ENCODE results near the gene GPR132.
"Not testable (repeated sequence)": the region's sequence is repeated elsewhere in the genome, so short reads cannot be mapped to it uniquely, and the experiment has no call there.

Gene GPR132, protein sequence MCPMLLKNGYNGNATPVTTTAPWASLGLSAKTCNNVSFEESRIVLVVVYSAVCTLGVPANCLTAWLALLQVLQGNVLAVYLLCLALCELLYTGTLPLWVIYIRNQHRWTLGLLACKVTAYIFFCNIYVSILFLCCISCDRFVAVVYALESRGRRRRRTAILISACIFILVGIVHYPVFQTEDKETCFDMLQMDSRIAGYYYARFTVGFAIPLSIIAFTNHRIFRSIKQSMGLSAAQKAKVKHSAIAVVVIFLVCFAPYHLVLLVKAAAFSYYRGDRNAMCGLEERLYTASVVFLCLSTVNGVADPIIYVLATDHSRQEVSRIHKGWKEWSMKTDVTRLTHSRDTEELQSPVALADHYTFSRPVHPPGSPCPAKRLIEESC

DNA sequence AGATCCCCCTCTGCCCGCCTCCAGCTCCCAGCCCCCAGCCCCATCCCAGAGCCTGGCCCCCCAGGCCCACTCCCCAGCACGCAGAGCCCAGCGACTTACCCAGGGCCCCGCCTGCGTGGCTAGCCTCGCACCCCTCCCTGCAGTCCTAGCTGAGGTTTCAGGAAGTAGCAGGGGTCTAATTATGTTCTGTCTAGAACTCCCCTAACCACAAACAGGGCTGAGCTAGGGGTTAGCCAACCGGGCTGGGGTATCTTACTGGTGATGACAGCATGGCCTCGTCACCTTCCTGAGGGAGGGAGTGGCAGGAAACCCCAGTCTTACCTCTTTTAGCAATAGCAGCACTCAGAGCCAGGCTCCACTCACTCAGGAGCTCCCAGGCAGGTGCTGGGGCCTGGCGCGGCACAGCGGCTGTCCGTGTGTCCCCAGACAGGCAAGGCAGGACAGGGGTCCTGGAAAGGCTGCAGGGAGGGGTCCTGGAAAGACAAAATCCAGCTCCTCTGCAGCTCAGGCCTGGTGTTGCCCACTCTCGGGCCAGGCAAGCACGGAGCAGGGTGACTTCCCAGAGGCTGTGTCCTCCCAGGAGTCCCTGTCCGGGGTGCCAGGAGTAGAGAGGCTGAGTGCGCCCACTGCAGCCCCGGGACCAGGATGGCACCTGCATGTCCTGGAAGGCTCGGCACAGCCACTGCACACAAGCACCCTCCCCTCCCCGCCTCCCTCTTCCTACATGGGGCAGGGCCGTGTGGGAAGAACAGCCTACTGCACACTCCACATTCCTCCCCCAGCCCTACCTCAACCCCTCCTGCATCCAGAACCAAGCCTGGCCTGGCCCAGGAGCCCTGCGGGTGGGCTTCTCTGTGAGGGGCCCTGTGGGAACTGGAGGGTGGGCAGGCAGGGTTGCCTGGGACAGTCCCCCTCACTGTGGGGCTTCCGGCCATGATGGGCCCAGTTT is at the start of gene GPR132:
TSS of gene GPR132 (minus strand) at position 151 of the 949 bp plus-strand sequence. CDS start 10,010 bp downstream, outside the sequence.
- no peaks in the 10 kb centered on the region for H3K27me3 ChIP-seq
- H3K36me3 ChIP-seq, result no peaks in the 10 kb centered on the region
- H4K20me1 ChIP-seq, result peaks cover 0 to 15% (median 0%) of the 10 kb centered on the region in 11 experiments; a peak in 6 of 22 replicates
- peak within 1 kb of the TSS; percentile 57 to 82 (median 71) for H3K4me3 ChIP-seq
- peaks cover 92 to 100% (median 97%) of the 10 kb centered on the region in 10 experiments for H3K4me1 ChIP-seq
- H3K9me3 ChIP-seq (replicated peaks in 1 of 11), result no peaks in the 10 kb centered on the region
- H3K27ac ChIP-seq, result peak within 1 kb of the TSS; percentile 79 to 96 (median 93)
- peak within 1 kb of the TSS; percentile 80 to 93 (median 87) for H3K9ac ChIP-seq
- peak within 1 kb of the TSS; percentile 96 to 100 (median 98) for H3K4me2 ChIP-seq
- peak in 9 of 11 experiments; percentile 16 to 89 (median 63); a peak in 13 of 22 replicates for TF ChIP-seq Cebpa-rat (IDR thresholded peaks at IDR 0.05)

DNA sequence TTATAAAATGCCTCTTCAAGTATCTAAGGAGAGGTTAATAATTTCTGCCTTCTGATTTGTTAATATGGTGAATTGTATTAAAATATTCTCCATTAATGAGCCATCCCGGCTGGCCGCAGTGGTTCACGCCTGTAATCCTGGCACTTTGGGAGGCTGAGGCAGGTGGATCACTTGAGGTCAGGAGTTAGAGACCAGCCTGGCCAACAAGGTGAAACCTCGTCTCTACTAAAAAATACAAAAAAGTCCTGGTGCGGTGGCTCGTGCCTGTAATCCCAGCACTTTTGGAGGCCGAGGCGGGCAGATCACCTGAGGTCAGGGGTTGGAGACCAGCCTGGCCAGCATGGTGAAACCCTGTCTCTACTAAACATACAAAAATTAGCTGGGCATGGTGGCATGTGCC is 44.0 kb upstream of the GPR132 start:
- H3K36me3 ChIP-seq, result peaks cover 0 to 19% (median 0%) of the 10 kb centered on the region in 11 experiments; a peak in 8 of 22 replicates
- H3K4me3 ChIP-seq, H3K4me1 ChIP-seq, H3K4me2 ChIP-seq, H3K27ac ChIP-seq, H3K9ac ChIP-seq, H4K20me1 ChIP-seq, H3K27me3 ChIP-seq: not testable (repeated sequence)
- H3K9me3 ChIP-seq (replicated peaks in 1 of 11), result peaks cover 0 to 22% (median 12%) of the 10 kb centered on the region in 11 experiments; a peak in 17 of 22 replicates

DNA sequence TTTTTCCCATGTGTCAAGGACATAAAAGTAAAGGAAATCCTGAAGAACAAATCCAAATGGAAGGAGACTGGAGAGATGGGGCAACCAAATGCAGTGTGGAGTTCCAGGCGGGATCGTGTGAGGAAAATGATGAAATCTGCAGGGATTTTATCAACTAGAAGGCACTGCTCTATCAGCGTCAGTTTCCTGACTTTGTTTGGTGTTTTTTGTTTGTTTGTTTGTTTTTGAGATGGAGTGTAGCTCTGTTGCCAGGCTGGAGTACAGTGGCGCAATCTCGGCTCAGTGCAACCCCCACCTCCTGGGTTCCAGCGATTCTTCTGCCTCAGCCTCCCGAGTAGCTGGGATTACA is 43.3 kb upstream of the GPR132 start:
- Histone ChIP-seq H3K36me3 (peaks cover 0 to 22% (median 4%) of the 10 kb centered on the region in 11 experiments; a peak in 9 of 22 replicates), H3K9ac (no peak overlapping the region), H3K27me3 (no peaks in the 10 kb centered on the region), H4K20me1 (no peaks in the 10 kb centered on the region), H3K27ac (no peak overlapping the region), H3K4me2 (no peak overlapping the region), H3K9me3 (replicated peaks in 1 of 11) (peaks cover 7 to 24% (median 18%) of the 10 kb centered on the region in 11 experiments), H3K4me1 (peaks cover 3 to 7% (median 5%) of the 10 kb centered on the region in 10 experiments; a peak in 9 of 20 replicates), H3K4me3 (no peak overlapping the region)
- TF ChIP-seq Cebpa-rat (IDR thresholded peaks at IDR 0.05), result no peak

DNA sequence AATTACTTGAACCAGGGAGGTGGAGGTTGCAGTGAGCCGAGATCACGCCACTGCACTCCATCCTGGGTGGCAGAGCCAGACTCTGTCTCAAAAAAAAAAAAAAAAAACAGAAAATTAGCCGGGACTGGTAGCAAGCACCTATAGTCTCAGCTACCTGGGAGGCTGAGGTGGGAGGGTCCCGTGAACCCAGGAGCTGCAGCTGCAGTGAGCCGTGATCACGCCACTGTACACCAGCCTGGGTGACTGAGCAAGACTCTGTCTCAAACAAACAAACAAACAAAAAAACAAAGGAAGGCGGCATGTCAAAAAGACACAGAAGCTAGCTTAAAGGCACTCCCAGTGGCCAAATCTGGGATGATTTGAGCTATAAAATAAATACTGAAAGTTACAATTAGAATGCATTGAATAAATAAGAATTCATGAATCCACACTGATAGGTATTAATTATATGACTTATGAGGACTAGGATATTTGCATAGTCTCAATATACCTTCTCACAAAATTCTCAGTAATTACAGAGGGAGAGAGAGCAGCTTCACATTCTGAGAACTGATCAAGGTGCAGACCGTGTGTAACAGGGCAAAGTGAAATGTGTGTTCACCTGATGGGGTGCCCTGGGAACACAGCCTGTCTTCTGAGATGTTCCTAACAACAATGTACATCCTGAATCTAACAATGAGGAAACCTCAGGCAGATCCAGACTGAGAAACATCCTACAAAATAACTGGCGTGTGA is 42.7 kb upstream of the GPR132 start:
- no peak for TF ChIP-seq Cebpa-rat (IDR thresholded peaks at IDR 0.05)
- H3K4me2 ChIP-seq, result no peak overlapping the region

DNA sequence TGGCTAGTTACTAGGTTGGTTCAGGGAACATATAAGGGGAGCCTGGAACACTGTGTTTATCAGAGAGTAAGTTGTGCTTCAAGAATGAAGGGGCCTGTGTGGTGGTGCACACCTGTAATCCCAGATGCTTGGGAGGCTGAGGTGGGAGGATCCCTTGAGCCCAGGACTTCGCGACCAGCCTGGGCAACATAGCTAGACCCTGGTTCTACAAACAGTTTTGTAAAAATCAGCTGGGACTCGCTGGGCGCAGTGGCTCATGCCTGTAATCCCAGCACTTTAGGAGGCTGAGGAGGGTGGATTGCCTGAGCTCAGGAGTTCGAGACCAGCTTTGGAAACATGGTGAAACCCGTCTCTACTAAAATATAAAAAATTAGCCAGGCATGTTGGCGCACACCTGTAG is 42.1 kb upstream of the GPR132 start:
- Histone ChIP-seq H4K20me1 (no peaks in the 10 kb centered on the region), H3K9me3 (replicated peaks in 1 of 11) (peaks cover 14 to 30% (median 25%) of the 10 kb centered on the region in 11 experiments), H3K4me1 (peaks cover 3 to 7% (median 5%) of the 10 kb centered on the region in 10 experiments; a peak in 9 of 20 replicates), H3K27me3 (no peaks in the 10 kb centered on the region), H3K36me3 (peaks cover 0 to 28% (median 13%) of the 10 kb centered on the region in 11 experiments; a peak in 14 of 22 replicates), H3K4me3 (no peak overlapping the region), H3K27ac (no peak overlapping the region), H3K9ac (no peak overlapping the region), H3K4me2 (no peak overlapping the region)
- TF ChIP-seq Cebpa-rat (IDR thresholded peaks at IDR 0.05), result no peak

More for the DNA sequence above, 42.7 kb upstream of the GPR132 start:
- Histone ChIP-seq H3K27ac (no peak overlapping the region), H3K9me3 (replicated peaks in 1 of 11) (peaks cover 12 to 24% (median 19%) of the 10 kb centered on the region in 11 experiments), H4K20me1 (no peaks in the 10 kb centered on the region), H3K36me3 (peaks cover 0 to 22% (median 7%) of the 10 kb centered on the region in 11 experiments; a peak in 14 of 22 replicates), H3K27me3 (no peaks in the 10 kb centered on the region), H3K9ac (no peak overlapping the region), H3K4me1 (peaks cover 3 to 7% (median 5%) of the 10 kb centered on the region in 10 experiments; a peak in 9 of 20 replicates), H3K4me3 (no peak overlapping the region)

DNA sequence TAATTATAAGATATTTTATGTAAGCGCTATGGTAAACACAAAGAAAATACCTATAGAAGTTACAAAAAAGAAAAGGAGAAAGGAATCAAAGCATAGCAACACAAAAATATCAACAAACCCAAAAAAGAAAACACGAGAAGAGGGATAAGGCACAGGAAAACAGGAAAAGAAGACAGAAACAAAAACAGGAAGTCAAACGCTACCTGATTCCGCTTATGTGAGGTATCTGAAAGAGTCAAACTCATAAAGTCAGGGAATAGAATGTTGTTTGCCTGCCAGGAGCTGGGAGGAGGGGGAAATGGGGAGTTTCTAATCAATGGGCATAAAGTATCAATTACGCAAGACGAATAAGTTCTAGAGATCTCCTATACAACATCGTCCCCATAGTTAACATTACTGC is 39.9 kb upstream of the GPR132 start:
- peak overlapping the region in 5 of 11 experiments; percentile 9 to 36 (median 16); a peak in 3 of 22 replicates for H3K4me2 ChIP-seq
- peaks cover 31 to 52% (median 47%) of the 10 kb centered on the region in 11 experiments for H3K9me3 ChIP-seq (replicated peaks in 1 of 11)
- no peaks in the 10 kb centered on the region for H4K20me1 ChIP-seq
- H3K36me3 ChIP-seq, result peaks cover 0 to 50% (median 29%) of the 10 kb centered on the region in 11 experiments; a peak in 17 of 22 replicates
- H3K9ac ChIP-seq, result no peak overlapping the region
- H3K27ac ChIP-seq, result no peak overlapping the region
- H3K27me3 ChIP-seq, result no peaks in the 10 kb centered on the region
- no peak overlapping the region for H3K4me3 ChIP-seq
- peaks cover 3 to 7% (median 5%) of the 10 kb centered on the region in 10 experiments; a peak in 9 of 20 replicates for H3K4me1 ChIP-seq
- peak in 1 of 11 experiments; percentile 17; a peak in 1 of 22 replicates for TF ChIP-seq Cebpa-rat (IDR thresholded peaks at IDR 0.05)

DNA sequence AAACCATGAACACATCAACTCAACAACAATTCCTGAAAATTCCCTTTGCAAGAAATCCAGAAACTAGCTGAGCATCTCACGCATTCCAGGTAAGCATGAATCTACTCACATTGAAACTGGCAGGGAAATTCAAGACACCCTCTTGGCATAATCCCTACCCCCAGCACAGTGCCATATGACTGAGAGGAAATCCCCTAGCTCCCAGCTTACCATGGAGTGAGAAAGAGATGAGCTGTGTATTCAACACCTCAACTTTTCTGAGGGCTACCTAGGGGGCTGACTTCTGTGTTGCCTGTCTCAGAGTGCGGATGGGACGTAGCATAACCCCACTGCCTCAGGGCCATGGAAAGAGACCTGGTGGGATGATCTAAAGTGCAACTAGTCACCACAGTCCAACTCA is 37.7 kb upstream of the GPR132 start:
- Histone ChIP-seq H3K9ac (no peak overlapping the region), H4K20me1 (peaks cover 0 to under 1% (median 0%) of the 10 kb centered on the region in 11 experiments; a peak in 1 of 22 replicates), H3K4me3 (no peak overlapping the region), H3K27me3 (no peaks in the 10 kb centered on the region), H3K4me1 (peaks cover 4 to 14% (median 7%) of the 10 kb centered on the region in 10 experiments; a peak in 15 of 20 replicates), H3K27ac (no peak overlapping the region), H3K36me3 (peaks cover 0 to 63% (median 39%) of the 10 kb centered on the region in 11 experiments; a peak in 17 of 22 replicates), H3K4me2 (no peak overlapping the region), H3K9me3 (replicated peaks in 1 of 11) (peaks cover 41 to 69% (median 60%) of the 10 kb centered on the region in 11 experiments)
- no peak for TF ChIP-seq Cebpa-rat (IDR thresholded peaks at IDR 0.05)

DNA sequence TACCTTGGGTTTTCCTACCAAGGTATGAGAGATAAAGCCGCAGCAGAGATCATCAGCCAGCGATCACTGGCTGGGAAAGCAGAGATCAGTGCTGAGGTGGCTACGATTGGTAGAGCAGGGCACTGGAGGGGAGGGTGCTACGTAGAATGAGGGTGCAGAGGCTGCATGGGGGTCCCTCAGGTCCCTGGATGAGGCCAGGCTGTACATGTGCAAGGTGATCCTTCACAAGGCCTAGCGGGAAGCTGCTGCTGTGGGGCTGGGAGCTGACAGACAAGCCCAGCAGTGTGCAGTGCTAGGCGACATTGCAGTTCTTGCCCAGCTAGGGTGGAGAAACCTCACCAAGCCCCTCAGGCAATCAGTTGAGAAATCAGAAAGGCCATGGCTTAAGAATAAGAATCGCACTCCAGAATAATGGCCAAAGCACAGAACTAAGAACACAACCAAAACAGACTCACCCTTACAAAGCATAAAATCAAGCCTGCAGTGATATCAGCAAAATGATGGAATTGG is 37.2 kb upstream of the GPR132 start:
- Histone ChIP-seq H3K27me3 (no peaks in the 10 kb centered on the region), H3K4me1 (peaks cover 4 to 19% (median 11%) of the 10 kb centered on the region in 10 experiments; a peak in 15 of 20 replicates), H3K36me3 (peaks cover 0 to 61% (median 39%) of the 10 kb centered on the region in 11 experiments; a peak in 17 of 22 replicates), H3K4me2 (no peak overlapping the region), H3K27ac (no peak overlapping the region), H3K4me3 (no peak overlapping the region), H4K20me1 (peaks cover 0 to 5% (median 0%) of the 10 kb centered on the region in 11 experiments; a peak in 1 of 22 replicates), H3K9me3 (replicated peaks in 1 of 11) (peaks cover 41 to 69% (median 60%) of the 10 kb centered on the region in 11 experiments), H3K9ac (no peak overlapping the region)
- no peak for TF ChIP-seq Cebpa-rat (IDR thresholded peaks at IDR 0.05)
